ENCODE measurements around the gene SPAG17.

The SPAG17 gene

DNA sequence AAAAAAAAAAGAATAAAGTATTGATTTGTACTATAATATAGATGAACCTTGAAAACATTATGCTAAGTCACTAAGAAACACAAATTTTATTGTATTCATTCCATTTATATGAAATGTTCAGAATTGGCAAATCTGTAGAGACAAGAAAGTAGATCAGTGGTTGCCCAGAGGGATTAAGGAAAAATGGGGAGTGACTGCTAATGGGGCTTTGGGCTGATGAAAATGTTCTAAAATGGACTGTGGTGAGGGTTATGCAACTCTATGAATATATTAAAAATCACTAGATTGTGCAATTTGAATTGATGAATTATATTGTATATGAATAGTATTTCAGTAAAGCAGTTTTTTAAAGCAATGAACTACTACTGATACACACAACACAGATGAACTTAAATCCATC is 265.7 kb downstream of the SPAG17 start:
- no peak for DNase-seq (ENCODE audit: extremely low spot score)
- POLR2A ChIA-PET = interaction anchor here (1.2 kb wide), 1 partner anchor 10 kb away, joined by 8 read pairs; the partner anchor contains the start of genes GDAP2 and WDR3
- TF ChIP-seq SP1 (IDR thresholded peaks at IDR 0.05) = no peak
- no peak for TF ChIP-seq BHLHE40 (IDR thresholded peaks at IDR 0.05; ENCODE audit: borderline replicate concordance)
- no peak for TF ChIP-seq NFRKB (IDR thresholded peaks at IDR 0.05)
- CTCF ChIA-PET = no interaction called here

GRCh38 chr1:117911051-117911450 is 274.0 kb downstream of the SPAG17 start:
- no peak for TF ChIP-seq ELF4 (IDR thresholded peaks at IDR 0.05)
- ChIA-PET POLR2A (no interaction called here), CTCF (no interaction called here)
- no peak for DNase-seq (ENCODE audit: extremely low spot score)

DNA sequence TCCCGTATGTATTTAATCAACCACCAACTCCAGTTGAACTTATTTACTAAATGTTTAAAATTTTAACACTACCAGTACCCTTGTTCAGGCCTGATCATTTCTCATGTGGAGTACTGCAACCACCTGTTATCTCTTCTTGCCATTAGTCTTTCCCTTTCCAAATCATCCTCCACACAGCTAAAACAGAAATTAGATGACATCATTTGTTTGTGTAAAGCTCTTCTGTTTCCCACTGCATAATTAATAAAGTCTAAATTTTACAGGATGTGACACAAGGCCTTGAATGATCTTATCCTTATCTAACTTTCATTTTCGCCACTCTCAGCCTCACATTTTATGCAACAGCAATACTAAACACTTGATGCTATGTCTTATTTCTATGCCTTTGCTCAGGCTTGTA is 280.0 kb downstream of the SPAG17 start:
- TF ChIP-seq TARDBP (IDR thresholded peaks at IDR 0.05) = no peak
- no peak for TF ChIP-seq CTBP1 (IDR thresholded peaks at IDR 0.05; ENCODE audit: borderline replicate concordance)
- TF ChIP-seq FOXK2 (IDR thresholded peaks at IDR 0.05) = no peak
- TF ChIP-seq, protein P1, sequence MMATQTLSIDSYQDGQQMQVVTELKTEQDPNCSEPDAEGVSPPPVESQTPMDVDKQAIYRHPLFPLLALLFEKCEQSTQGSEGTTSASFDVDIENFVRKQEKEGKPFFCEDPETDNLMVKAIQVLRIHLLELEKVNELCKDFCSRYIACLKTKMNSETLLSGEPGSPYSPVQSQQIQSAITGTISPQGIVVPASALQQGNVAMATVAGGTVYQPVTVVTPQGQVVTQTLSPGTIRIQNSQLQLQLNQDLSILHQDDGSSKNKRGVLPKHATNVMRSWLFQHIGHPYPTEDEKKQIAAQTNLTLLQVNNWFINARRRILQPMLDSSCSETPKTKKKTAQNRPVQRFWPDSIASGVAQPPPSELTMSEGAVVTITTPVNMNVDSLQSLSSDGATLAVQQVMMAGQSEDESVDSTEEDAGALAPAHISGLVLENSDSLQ (IDR thresholded peaks at IDR 0.05) = no peak
- TF ChIP-seq HDGF (IDR thresholded peaks at IDR 0.05; ENCODE audit: borderline replicate concordance) = no peak
- TF ChIP-seq ZNF384 (IDR thresholded peaks at IDR 0.05) = no peak
- no peak for TF ChIP-seq FOXM1 (IDR thresholded peaks at IDR 0.05; ENCODE audit: borderline replicate concordance)
- POLR2A ChIA-PET = no interaction called here
- no peak for DNase-seq (ENCODE audit: extremely low spot score)
- CTCF ChIA-PET = interaction anchor here (2.0 kb wide), 1 partner anchor 9 kb away, joined by 8 read pairs; no protein-coding TSS in a partner anchor

GRCh38 chr1:117904485-117904884 is 280.5 kb downstream of the SPAG17 start:
- ChIA-PET POLR2A (no interaction called here), CTCF (no interaction called here)
- TF ChIP-seq HDGF (IDR thresholded peaks at IDR 0.05; ENCODE audit: borderline replicate concordance) (no peak), TARDBP (IDR thresholded peaks at IDR 0.05) (no peak)
- DNase-seq (ENCODE audit: extremely low spot score) = no peak
